Measurements from ENCODE around the gene CACNA1F. TPM values are rescaled to one million over a fixed set of nuclear protein-coding genes. Genes with fewer than 3 reads are reported as not detected.

CACNA1F gene
- total RNA-seq, 4 donors from 2014 or later = 0.21 to 0.40 (median 0.29) TPM; not detected in 1

DNA sequence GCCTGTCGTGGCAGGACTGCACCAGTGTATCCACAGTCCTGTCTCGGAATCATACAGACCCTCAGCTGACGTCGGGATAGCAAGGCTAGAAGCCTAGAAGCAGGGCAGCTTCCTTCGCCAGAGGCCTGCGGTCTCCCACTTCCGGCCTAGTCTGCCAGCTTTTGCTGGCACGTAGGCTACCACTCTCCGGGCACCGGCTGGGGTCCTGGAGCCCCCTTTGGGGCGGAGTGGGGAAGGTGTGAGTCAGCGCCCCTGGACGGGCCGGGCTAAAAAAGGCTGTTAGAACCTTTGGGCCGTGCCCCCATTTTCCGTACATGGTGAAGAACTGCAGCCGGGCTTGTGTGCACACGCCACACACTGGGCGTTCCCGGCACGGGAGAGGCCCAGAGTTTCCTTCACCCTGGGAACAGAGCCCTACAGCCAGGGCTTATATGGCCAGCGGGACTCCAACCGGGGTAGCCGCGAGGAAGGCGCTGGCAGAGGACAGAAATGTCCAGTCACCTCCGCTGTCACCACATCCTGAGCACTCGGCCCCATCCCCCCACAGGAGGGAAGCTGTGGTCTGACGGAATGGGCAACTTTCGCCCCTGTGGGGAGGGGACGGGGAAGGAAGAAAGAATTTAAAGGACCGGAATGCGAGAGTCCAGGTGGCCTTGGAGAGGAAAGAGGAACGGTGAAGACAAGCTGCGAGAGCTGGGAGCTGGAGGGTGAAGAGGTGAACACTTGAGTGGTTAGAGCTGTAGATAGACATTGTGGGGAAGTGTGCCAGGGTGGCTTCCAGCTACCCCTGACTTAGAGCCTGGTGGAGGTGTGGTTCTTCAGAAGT, 66.0 kb downstream of the CACNA1F start:
- Histone ChIP-seq H3K36me3 (no peaks in the 10 kb centered on the region), H3K9me3 (no peaks in the 10 kb centered on the region), H3K27ac (peak overlapping the region; percentile 93), H3K27me3 (no peaks in the 10 kb centered on the region), H3K4me3 (peak overlapping the region; percentile 49), H3K4me1 (peaks cover 37% of the 10 kb centered on the region)
- peak in 1 of 3 donors; percentile 23 for TF ChIP-seq POLR2AphosphoS5 (IDR thresholded peaks at IDR 0.05)
- no peak for TF ChIP-seq EP300 (IDR thresholded peaks at IDR 0.05)
- DNase-seq (ENCODE audit: low spot score in 2 of 2) = peak; percentile 81 to 83
- 41% methylated on average over 19 of the region's 35 CpGs for WGBS

GRCh38 chrX:49165901-49166881, 66.9 kb downstream of the CACNA1F start:
- WGBS = 57% methylated on average over 27 of the region's 61 CpGs
- Histone ChIP-seq H3K36me3 (no peaks in the 10 kb centered on the region), H3K4me1 (peaks cover 33% of the 10 kb centered on the region), H3K4me3 (peak overlapping the region; percentile 49), H3K9me3 (no peaks in the 10 kb centered on the region), H3K27ac (peak overlapping the region; percentile 93), H3K27me3 (no peaks in the 10 kb centered on the region)
- peak in 1 of 2 donors; percentile 87 for DNase-seq (ENCODE audit: low spot score in 2 of 2)
- TF ChIP-seq POLR2A (IDR thresholded peaks at IDR 0.05) = no peak
- TF ChIP-seq CTCF (IDR thresholded peaks at IDR 0.05) = peak in 1 of 2 donors; percentile 26
- no peak for TF ChIP-seq POLR2AphosphoS5 (IDR thresholded peaks at IDR 0.05)

DNA sequence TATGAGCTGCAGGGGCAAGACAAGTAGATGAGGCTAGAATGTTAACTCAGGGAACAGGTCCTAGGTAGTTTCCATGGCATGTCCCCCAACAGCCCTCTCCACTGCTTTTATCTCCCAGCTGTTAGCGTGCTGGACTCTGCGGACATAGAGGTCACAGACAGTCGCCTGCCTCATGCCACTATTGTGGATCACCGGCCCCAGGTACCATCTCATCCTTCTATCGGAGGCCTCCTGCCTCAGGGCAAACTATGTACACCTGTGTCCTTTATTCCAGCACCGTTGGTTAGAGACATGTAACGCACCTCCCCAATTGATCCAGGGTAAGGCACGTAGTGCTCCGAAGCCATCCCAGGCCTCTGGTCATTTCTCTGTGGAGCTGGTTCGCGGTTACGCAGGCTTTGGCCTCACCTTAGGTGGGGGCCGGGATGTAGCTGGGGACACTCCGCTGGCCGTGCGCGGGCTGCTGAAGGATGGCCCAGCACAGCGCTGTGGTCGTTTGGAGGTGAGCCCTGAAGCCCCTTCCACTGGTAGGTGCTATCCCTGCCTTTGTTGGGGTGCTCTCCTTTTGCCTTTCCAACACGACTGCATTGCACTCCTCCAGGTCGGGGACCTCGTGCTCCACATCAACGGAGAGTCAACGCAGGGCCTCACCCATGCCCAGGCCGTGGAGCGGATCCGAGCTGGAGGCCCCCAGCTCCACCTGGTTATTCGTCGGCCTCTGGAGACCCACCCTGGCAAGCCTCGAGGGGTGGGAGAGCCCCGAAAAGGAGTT, 68.4 kb downstream of the CACNA1F start:
- no peaks in the 10 kb centered on the region for H3K9me3 ChIP-seq
- 82% methylated on average over 17 of the region's 31 CpGs for WGBS
- no peak for TF ChIP-seq EP300 (IDR thresholded peaks at IDR 0.05)
- TF ChIP-seq POLR2A (IDR thresholded peaks at IDR 0.05) = no peak
- TF ChIP-seq POLR2AphosphoS5 (IDR thresholded peaks at IDR 0.05) = no peak
- no peak for TF ChIP-seq CTCF (IDR thresholded peaks at IDR 0.05)
- DNase-seq (ENCODE audit: low spot score in 2 of 2) = no peak
- H3K27me3 ChIP-seq = no peaks in the 10 kb centered on the region
- H3K4me3 ChIP-seq = no peak overlapping the region
- H3K36me3 ChIP-seq = no peaks in the 10 kb centered on the region
- H3K4me1 ChIP-seq = peaks cover 33% of the 10 kb centered on the region
- peak overlapping the region; percentile 93 for H3K27ac ChIP-seq

GRCh38 chrX:49163555-49164419, 69.4 kb downstream of the CACNA1F start:
- DNase-seq (ENCODE audit: low spot score in 2 of 2) = peak; percentile 91 to 92
- no peak for TF ChIP-seq POLR2AphosphoS5 (IDR thresholded peaks at IDR 0.05)
- TF ChIP-seq CTCF (IDR thresholded peaks at IDR 0.05) = peak; percentile 60 to 87
- TF ChIP-seq EP300 (IDR thresholded peaks at IDR 0.05) = no peak
- TF ChIP-seq POLR2A (IDR thresholded peaks at IDR 0.05) = peak in 1 of 2 donors; percentile 5
- Histone ChIP-seq H3K27ac (peak overlapping the region; percentile 93), H3K27me3 (no peaks in the 10 kb centered on the region), H3K4me3 (peak overlapping the region; percentile 49), H3K9me3 (no peaks in the 10 kb centered on the region), H3K4me1 (peaks cover 33% of the 10 kb centered on the region), H3K36me3 (no peaks in the 10 kb centered on the region)
- 42% methylated on average over 50 of the region's 69 CpGs for WGBS

All from suprapubic skin (tissue), 4 donors.